Measurements from ENCODE around the gene FLT1. TPM values are rescaled to one million over a fixed set of nuclear protein-coding genes. Genes with fewer than 3 reads are reported as not detected.

Gene FLT1
- total and polyA plus RNA-seq, 11 donors = 13.1 to 73.2 (median 41.1) TPM

DNA sequence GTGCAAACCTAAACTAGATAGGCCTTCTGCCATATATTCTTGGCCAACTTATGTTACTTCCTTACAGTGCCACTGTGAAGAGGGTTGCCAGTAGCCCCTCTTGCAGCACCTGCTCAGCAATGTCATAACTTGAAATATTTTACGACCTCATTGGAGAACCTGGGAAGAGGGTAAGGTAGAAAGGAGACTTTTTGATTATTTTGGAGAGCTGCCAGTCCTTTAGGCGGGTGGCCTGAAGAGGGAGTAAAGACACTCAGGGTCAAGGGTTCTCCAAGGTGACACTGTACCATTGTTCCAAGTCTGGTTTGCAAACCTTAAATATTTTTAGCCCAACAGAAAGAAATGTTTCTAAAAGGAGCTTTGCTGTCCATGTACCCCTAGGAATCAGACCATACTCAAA, 118.3 kb downstream of the FLT1 start:
- intact Hi-C loops (cut with DNase I) = no loop called here
- Histone ChIP-seq H3K27me3 (peaks cover 0 to 24% (median 0%) of the 10 kb centered on the region in 9 donors), H3K4me3 (no peak overlapping the region), H3K4me1 (peaks cover 0 to 28% (median 17%) of the 10 kb centered on the region in 12 donors), H3K36me3 (peaks cover 0 to 52% (median 0%) of the 10 kb centered on the region in 9 donors), H3K27ac (peak overlapping the region in 1 of 12 donors; percentile 16), H3K9me3 (no peaks in the 10 kb centered on the region)
- TF ChIP-seq POLR2A (IDR thresholded peaks at IDR 0.05) = no peak
- TF ChIP-seq, protein P1, sequence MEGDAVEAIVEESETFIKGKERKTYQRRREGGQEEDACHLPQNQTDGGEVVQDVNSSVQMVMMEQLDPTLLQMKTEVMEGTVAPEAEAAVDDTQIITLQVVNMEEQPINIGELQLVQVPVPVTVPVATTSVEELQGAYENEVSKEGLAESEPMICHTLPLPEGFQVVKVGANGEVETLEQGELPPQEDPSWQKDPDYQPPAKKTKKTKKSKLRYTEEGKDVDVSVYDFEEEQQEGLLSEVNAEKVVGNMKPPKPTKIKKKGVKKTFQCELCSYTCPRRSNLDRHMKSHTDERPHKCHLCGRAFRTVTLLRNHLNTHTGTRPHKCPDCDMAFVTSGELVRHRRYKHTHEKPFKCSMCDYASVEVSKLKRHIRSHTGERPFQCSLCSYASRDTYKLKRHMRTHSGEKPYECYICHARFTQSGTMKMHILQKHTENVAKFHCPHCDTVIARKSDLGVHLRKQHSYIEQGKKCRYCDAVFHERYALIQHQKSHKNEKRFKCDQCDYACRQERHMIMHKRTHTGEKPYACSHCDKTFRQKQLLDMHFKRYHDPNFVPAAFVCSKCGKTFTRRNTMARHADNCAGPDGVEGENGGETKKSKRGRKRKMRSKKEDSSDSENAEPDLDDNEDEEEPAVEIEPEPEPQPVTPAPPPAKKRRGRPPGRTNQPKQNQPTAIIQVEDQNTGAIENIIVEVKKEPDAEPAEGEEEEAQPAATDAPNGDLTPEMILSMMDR (IDR thresholded peaks at IDR 0.05) = peak in 1 of 12 donors; percentile 20
- DNase-seq (no peak), ATAC-seq (no peak)
- 47 to 53% (median 51%) methylated on average over 2 of the region's 2 CpGs for WGBS, 4 donors

- H3K4me3 ChIP-seq = no peak overlapping the region
- no peak for DNase-seq
- no peak for ATAC-seq
- no peak for TF ChIP-seq POLR2A (IDR thresholded peaks at IDR 0.05)
- TF ChIP-seq, protein P1 (IDR thresholded peaks at IDR 0.05) = no peak
- H3K27me3 ChIP-seq = peaks cover 0 to 29% (median 0%) of the 10 kb centered on the region in 9 donors
- H3K4me1 ChIP-seq = peaks cover 0 to 28% (median 17%) of the 10 kb centered on the region in 12 donors
- peak overlapping the region in 1 of 12 donors; percentile 20 for H3K27ac ChIP-seq
- intact Hi-C loops (cut with DNase I) = no loop called here
- WGBS, 4 donors = 69 to 93% (median 74%) methylated on average over 5 of the region's 5 CpGs
- no peaks in the 10 kb centered on the region for H3K9me3 ChIP-seq
- peaks cover 0 to 53% (median 0%) of the 10 kb centered on the region in 9 donors for H3K36me3 ChIP-seq
Measured at GRCh38 chr13:28375250-28375930, 119.5 kb downstream of the FLT1 start.

DNA sequence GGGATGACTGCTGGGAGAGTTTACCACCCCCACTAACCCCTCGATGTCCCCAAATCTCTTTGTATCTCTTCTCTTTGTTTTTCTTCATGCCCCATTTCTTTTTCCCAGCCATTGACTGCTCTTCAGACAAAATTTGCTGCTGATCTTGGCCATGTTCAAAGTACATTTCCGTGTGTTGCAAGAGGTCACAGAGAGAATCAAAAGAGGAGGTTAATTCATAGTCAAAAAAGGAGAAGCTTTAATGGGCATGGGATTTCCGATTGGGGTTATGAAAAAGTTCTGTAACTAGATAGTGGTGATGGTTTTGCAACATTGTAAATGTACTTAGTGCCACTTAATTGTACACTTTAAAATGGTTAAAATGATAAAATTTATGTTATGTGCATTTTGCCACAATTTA, 121.1 kb downstream of the FLT1 start:
- Histone ChIP-seq H3K9me3 (no peaks in the 10 kb centered on the region), H3K27ac (no peak overlapping the region), H3K36me3 (peaks cover 0 to 53% (median 0%) of the 10 kb centered on the region in 9 donors), H3K27me3 (peaks cover 0 to 40% (median 0%) of the 10 kb centered on the region in 9 donors), H3K4me3 (no peak overlapping the region), H3K4me1 (peaks cover 0 to 21% (median 10%) of the 10 kb centered on the region in 12 donors)
- intact Hi-C loops (cut with DNase I) = no loop called here
- WGBS, 4 donors = 75 to 82% (median 80%) methylated on average over 3 of the region's 3 CpGs
- DNase-seq (no peak), ATAC-seq (no peak)
- no peak for TF ChIP-seq POLR2A (IDR thresholded peaks at IDR 0.05)
- TF ChIP-seq, protein P1 (IDR thresholded peaks at IDR 0.05) = no peak

DNA sequence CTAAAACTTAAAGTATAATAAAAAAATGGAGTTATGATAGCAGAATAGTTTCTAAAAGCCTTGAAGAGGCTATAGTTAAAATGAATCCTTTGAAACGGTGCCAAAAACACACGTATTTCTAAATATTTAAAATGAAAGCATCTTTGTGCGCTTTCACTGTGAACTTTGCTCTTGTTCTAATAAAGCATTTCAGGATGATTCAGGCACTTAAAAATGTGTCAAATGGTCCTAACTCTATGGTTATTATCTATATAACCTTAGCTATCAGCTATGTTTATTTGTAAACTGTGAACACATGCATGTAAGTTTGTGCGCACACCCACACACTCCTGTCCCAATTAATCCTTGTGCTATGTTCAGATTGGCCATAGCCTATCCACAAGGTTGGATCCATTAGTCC, 124.5 kb downstream of the FLT1 start:
- H3K4me1 ChIP-seq = no peaks in the 10 kb centered on the region
- no peak overlapping the region for H3K4me3 ChIP-seq
- peaks cover 0 to 50% (median 0%) of the 10 kb centered on the region in 9 donors for H3K36me3 ChIP-seq
- intact Hi-C loops (cut with DNase I) = no loop called here
- H3K27ac ChIP-seq = no peak overlapping the region
- TF ChIP-seq POLR2A (IDR thresholded peaks at IDR 0.05) = no peak
- TF ChIP-seq, protein P1 (IDR thresholded peaks at IDR 0.05) = no peak
- ATAC-seq = no peak
- WGBS, 4 donors = 90 to 96% (median 92%) methylated on average over 4 of the region's 4 CpGs
- H3K9me3 ChIP-seq = no peaks in the 10 kb centered on the region
- peaks cover 0 to 23% (median 0%) of the 10 kb centered on the region in 9 donors for H3K27me3 ChIP-seq
- DNase-seq = no peak

Measured in heart left ventricle (tissue), 16 donors.